Suppressor macrophage (primary cell): Measurements from ENCODE around the gene ZBTB38.

Experiments
- DNase-seq, 4 experiments: peaks; one replicate each; pipeline ENCODE4 v3.0.0-alpha.2; 2020 to 2022

The ZBTB38 gene

DNA sequence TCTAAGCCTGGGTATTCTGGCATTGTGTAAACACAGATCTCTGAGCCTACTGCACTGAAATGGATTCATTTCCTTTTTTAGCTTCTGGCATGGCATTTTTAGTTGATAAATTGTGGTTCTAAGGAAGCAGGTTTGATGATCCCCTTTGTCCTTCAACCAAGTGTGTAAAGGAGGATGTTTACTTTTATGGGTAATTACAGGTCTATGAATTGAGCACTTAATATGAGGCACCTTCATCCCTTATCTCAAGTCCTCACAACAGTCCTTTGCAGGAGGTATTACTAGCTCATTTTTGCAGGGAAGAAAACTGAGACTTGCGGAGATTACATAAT, 30.8 kb upstream of the ZBTB38 start:
- DNase-seq: no peak

DNA sequence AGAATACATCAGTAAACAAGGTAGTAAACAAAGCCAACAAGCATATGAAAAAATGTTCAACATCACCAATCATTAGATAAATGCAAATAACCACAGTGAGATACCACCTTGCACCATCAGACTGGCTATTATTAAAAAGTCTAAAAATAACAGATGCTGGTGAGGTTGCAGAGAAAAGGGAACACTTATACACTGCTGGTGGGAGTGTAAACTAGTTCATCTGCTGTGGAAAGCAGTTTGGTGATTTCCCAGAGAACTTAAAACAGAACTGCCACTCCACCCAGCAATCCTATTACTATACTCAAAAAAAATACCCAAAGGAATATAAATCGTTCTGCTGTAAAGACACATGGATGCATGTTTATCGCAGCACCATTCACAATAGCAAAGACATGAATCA, 30.3 kb upstream of the ZBTB38 start:
- peak in 3 of 4 experiments; percentile 26 to 57 (median 39) for DNase-seq

DNA sequence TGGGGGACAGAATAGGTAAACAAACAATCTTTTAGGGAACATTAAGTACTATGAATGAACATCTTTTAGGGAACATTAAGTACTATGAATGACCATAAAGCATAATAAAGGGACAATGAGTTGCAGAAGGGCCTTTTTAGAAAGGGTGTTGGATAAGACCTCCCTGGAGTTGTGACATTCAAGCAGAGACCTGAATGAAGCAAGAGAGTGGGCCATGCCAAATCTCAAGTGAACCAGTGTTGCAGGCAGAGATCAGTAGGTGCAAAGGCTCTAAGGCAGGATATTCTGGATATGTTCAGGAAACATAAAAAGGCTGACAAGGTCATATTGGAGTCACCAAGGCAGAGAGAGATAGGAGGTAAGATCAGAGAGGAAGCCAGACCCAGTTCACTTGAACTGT, 29.4 kb upstream of the ZBTB38 start:
- no peak for DNase-seq

GRCh38 chr3:141341536-141341935, 26.8 kb upstream of the ZBTB38 start:
- peak in 3 of 4 experiments; percentile 30 to 63 (median 45) for DNase-seq

GRCh38 chr3:141342386-141342785, 25.9 kb upstream of the ZBTB38 start:
- DNase-seq: no peak

- no peak for DNase-seq
These were observed 25.2 kb upstream of the ZBTB38 start for GRCh38 chr3:141343077-141343476.

GRCh38 chr3:141343865-141344271, 24.4 kb upstream of the ZBTB38 start:
- no peak for DNase-seq

DNA sequence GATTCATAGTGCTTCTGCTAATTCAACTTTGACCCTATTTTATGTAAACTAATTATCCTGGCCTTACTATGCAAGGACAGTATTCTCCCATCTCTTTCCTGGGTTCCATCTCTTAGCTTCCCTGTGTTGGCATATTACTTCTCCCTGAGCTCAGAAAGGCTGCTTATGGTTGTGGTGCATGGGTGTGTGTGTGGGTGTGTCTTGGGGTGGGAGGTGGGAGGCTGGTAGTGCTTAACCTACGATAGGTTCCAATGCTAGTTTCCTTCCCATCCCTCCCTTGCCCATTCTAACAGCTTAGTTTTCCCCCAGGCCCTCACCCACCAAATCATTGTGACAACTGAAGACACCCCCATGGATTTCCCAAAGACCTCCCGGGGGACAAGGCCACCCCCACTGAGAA, 22.8 kb upstream of the ZBTB38 start:
- no peak for DNase-seq

- DNase-seq: no peak
These were observed 22.3 kb upstream of the ZBTB38 start for GRCh38 chr3:141346007-141346406.

GRCh38 chr3:141346418-141346817, 21.9 kb upstream of the ZBTB38 start:
- peak; percentile 36 to 55 (median 43) for DNase-seq

- DNase-seq: peak; percentile 22 to 70 (median 52)
These were observed 21.5 kb upstream of the ZBTB38 start for GRCh38 chr3:141346839-141347238.

GRCh38 chr3:141348837-141349236, 19.5 kb upstream of the ZBTB38 start:
- no peak for DNase-seq

GRCh38 chr3:141349711-141350110, 18.6 kb upstream of the ZBTB38 start:
- DNase-seq: no peak

GRCh38 chr3:141350666-141351065, 17.6 kb upstream of the ZBTB38 start:
- DNase-seq: no peak

GRCh38 chr3:141352262-141352984, 15.9 kb upstream of the ZBTB38 start:
- DNase-seq: no peak

DNA sequence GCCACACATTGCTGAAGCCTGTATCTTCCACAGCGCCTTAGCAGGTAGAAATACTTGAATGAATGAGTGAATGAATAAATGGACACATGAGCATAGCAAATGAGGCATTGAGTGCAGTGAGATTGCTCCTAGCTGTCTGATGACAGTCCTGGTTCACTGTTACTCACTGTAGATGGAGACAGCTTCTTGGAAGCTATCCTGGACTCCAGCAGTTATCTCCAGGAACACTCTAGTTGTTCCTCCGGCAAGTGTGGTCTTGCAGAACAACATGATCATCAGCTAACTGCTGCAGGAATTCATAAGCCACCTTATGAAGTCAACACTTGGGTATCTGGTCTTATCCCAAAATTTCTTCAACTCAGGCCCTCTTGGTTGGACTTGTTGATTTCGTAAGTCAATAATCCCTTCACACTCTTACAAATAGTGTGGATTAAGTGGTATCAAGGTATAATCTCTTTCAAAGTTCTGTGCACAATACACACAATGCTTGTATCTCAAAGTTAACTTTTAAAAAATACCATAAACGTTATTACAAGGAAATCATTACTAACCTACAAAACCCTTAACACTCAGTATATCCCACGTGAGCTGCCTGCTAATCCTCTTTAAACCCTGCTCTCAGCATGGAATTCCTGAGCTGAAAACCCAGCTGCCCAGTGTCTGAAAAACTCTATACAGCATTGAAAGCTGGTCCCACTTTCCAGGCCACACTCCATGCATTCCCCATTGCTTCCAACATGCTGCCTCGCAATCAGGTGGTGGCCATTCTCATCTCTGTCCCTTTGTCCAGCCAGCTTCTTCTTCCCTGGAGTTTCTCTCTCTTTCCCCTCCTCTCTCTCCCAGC, 14.4 kb upstream of the ZBTB38 start:
- DNase-seq: no peak

- DNase-seq: no peak
These were observed 13.8 kb upstream of the ZBTB38 start for GRCh38 chr3:141354517-141354916.

DNA sequence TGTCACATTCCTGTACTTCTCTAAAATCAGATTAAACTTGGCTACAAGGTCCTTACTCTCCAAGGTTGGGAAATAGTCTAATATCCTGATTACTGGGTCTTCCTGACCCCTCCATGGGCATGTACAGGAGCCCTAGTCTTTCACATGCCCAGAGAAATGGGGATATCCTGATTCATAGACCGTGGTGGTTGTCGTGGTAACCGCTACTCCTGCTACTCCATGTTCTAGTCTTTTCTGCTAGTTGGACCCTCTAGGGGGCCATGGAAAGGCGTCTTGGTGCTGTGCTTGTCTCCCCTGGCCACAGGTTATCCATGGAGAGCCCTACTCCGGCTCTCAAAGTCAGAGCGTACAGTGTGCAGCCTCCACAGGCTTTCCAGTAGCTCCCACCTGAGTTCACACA, 13.1 kb upstream of the ZBTB38 start:
- DNase-seq: no peak

DNA sequence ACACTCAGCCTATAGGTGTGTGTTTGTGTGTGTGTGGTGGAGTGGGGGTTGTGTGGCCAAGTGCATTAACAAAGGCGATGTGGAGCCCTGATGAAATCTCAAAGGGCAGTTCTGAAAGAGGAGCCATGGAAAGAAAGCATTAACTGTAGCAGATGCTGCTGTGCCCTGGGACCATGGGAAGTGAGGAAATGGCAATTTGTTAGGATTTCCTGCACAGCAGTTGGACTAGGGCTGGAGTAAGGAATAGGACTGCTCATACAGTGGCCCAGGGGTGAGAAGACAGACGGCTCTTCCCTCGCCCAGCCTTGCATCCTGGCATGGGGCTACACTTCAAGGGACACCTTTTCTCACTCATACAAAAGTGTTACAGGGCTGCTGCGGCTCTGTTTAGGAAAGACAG, 12.3 kb upstream of the ZBTB38 start:
- no peak for DNase-seq

GRCh38 chr3:141360888-141361598, 7.3 kb upstream of the ZBTB38 start:
- peak; percentile 40 to 75 (median 54) for DNase-seq

GRCh38 chr3:141362736-141363135, 5.6 kb upstream of the ZBTB38 start:
- DNase-seq: no peak

- DNase-seq: no peak
These were observed 3.1 kb upstream of the ZBTB38 start for GRCh38 chr3:141365201-141365600.

GRCh38 chr3:141366285-141367037, 1.8 kb upstream of the ZBTB38 start:
- no peak for DNase-seq
